ENCODE measurements around the gene LRRC39. TPM values are rescaled to one million over a fixed set of nuclear protein-coding genes. Genes with fewer than 3 reads are reported as not detected.

Gene LRRC39
- total RNA-seq, 4 donors from 2014 or later, result 0.69 to 1.6 (median 0.78) TPM; not detected in 1

DNA sequence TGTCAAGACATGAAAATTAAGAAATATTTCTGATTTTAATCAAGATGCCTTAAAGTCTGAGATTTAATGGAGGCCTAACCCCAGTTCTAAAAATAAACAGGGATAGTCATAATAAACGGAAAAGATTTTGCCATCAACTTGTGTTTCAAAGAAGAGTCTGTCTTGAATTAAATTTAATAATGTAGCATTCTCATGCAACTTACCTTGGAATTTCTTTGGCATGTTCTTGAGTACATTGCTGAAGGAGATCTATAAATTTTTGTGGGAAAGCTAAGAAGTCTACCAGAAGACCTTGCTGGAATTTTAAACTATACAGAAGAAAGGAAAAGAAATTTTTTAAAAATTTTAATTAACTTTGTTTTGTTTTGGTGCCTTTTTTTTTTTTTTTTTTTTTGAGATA lies 55.9 kb downstream of the LRRC39 start:
- no peaks in the 10 kb centered on the region for H3K4me1 ChIP-seq
- H3K36me3 ChIP-seq, result peaks cover 0 to 27% of the 10 kb centered on the region in 2 donors
- TF ChIP-seq POLR2A (IDR thresholded peaks at IDR 0.05) (no peak), EP300 (IDR thresholded peaks at IDR 0.05) (no peak), POLR2AphosphoS5 (IDR thresholded peaks at IDR 0.05) (no peak)
- TF ChIP-seq, protein P1, sequence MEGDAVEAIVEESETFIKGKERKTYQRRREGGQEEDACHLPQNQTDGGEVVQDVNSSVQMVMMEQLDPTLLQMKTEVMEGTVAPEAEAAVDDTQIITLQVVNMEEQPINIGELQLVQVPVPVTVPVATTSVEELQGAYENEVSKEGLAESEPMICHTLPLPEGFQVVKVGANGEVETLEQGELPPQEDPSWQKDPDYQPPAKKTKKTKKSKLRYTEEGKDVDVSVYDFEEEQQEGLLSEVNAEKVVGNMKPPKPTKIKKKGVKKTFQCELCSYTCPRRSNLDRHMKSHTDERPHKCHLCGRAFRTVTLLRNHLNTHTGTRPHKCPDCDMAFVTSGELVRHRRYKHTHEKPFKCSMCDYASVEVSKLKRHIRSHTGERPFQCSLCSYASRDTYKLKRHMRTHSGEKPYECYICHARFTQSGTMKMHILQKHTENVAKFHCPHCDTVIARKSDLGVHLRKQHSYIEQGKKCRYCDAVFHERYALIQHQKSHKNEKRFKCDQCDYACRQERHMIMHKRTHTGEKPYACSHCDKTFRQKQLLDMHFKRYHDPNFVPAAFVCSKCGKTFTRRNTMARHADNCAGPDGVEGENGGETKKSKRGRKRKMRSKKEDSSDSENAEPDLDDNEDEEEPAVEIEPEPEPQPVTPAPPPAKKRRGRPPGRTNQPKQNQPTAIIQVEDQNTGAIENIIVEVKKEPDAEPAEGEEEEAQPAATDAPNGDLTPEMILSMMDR (IDR thresholded peaks at IDR 0.05), result no peak
- no peaks in the 10 kb centered on the region for H3K27me3 ChIP-seq
- no peaks in the 10 kb centered on the region for H3K9me3 ChIP-seq
- no peak overlapping the region for H3K27ac ChIP-seq
- H3K4me3 ChIP-seq, result no peak overlapping the region
- no peak for ATAC-seq
- 61 to 63% methylated on average over 1 of the region's 1 CpG for WGBS, 2 donors (ENCODE audit: low coverage in 1 of 2)

DNA sequence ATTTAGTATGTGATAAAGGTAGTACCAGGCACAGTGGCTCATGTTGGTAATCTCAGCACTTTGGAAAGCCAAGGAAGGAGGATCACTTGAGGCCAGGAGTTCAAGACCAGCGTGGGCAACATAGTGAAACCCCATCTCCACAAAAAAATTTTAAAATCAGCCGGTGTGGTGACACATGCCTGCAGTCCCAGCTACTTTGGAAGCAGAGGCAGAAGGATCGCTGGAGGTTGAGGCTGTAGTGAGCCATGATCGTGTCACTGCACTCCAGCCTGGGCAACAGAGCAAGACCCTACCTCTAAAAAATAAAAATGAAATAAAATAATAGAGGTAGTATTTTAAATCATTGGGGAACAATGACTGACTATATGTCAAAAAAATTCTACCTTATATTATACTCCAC lies 62.5 kb downstream of the LRRC39 start:
- H3K4me1 ChIP-seq, result no peaks in the 10 kb centered on the region
- ATAC-seq, result no peak
- 88 to 93% methylated on average over 4 of the region's 4 CpGs for WGBS, 2 donors (ENCODE audit: low coverage in 1 of 2)
- TF ChIP-seq POLR2A (IDR thresholded peaks at IDR 0.05), result no peak
- no peak for TF ChIP-seq EP300 (IDR thresholded peaks at IDR 0.05)
- no peak for TF ChIP-seq POLR2AphosphoS5 (IDR thresholded peaks at IDR 0.05)
- TF ChIP-seq, protein P1 (IDR thresholded peaks at IDR 0.05), result no peak
- H3K27ac ChIP-seq, result no peak overlapping the region
- H3K27me3 ChIP-seq, result no peaks in the 10 kb centered on the region
- H3K36me3 ChIP-seq, result peaks cover 0 to 30% of the 10 kb centered on the region in 2 donors
- H3K4me3 ChIP-seq, result no peak overlapping the region
- no peaks in the 10 kb centered on the region for H3K9me3 ChIP-seq

DNA sequence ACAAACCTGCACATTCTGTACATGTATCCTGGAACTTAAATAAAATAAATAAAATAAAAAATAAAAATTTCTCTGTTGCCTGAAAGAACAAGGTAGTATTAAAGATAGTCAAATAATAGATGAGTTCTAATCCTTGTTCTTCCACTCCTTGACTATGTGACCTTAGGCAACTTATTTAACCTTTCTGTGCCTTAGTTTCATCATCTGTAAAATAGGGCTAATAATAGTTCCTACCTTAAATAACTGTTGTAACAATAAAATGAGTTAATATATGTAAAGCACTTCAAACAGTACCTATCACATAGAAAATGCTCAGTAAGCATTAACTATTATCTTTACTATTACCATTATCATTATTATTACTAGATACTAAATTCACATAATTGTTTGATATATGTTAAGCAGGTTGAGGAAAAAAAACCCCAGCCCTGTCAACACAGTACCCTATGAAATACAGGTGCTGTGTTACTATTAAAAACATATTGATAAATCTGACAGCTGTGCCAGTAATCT lies 68.4 kb downstream of the LRRC39 start:
- H3K9me3 ChIP-seq, result no peaks in the 10 kb centered on the region
- H3K4me1 ChIP-seq, result no peaks in the 10 kb centered on the region
- no peak overlapping the region for H3K27ac ChIP-seq
- ATAC-seq, result no peak
- no peak overlapping the region for H3K4me3 ChIP-seq
- H3K27me3 ChIP-seq, result no peaks in the 10 kb centered on the region
- no peak for TF ChIP-seq POLR2AphosphoS5 (IDR thresholded peaks at IDR 0.05)
- TF ChIP-seq EP300 (IDR thresholded peaks at IDR 0.05), result no peak
- TF ChIP-seq, protein P1 (IDR thresholded peaks at IDR 0.05), result no peak
- H3K36me3 ChIP-seq, result peaks cover 0 to 35% of the 10 kb centered on the region in 2 donors

DNA sequence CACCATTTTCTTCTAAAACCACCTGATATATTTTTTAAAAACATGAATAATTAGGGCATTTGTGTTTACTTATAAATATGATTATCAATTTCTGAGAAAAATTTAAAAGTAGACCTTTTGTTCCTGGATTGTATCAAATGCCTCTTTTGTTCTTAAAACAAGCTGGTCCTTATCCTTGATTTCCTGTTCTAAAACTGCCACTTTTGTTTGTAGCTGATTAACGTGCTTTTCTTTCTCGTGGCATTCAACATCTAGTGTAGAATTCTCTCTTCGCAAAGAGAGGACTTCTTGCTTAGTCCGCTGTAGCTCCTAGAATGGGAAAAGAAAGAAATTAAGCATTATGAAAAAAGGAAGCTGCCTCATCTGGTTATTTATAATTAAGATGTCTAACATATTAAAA lies 70.4 kb downstream of the LRRC39 start:
- WGBS, 2 donors (ENCODE audit: low coverage in 1 of 2), result 83% methylated on average over 4 of the region's 4 CpGs; no CpG with 5 or more reads in 1 of the 2 donors
- H3K4me1 ChIP-seq, result no peaks in the 10 kb centered on the region
- no peak overlapping the region for H3K27ac ChIP-seq
- no peak overlapping the region for H3K4me3 ChIP-seq
- peaks cover 0 to 54% of the 10 kb centered on the region in 2 donors for H3K36me3 ChIP-seq
- no peak for ATAC-seq
- TF ChIP-seq, protein P1 (IDR thresholded peaks at IDR 0.05), result no peak
- TF ChIP-seq POLR2AphosphoS5 (IDR thresholded peaks at IDR 0.05), result no peak
- TF ChIP-seq EP300 (IDR thresholded peaks at IDR 0.05), result no peak
- TF ChIP-seq POLR2A (IDR thresholded peaks at IDR 0.05), result no peak
- H3K9me3 ChIP-seq, result no peaks in the 10 kb centered on the region
- H3K27me3 ChIP-seq, result no peaks in the 10 kb centered on the region

DNA sequence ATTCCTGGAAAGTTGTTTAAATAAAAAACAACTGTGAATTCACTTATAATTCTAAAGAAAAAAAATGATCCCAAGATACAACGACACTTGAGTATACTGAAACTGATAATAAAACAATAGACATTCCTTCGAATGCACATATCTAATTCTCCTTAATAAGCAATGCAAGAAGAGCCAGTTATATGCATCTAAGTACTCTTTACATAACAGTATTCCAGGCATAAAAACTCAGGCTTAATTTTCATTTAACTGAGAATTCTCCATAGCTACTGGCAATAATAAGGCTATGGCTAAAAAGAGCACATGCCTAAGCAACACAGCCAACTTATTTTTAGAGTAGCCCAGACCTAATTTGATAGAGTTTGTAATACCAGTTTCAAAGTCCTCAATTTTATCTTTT lies 76.5 kb downstream of the LRRC39 start:
- WGBS, 2 donors (ENCODE audit: low coverage in 1 of 2), result 92 to 95% methylated on average over 2 of the region's 2 CpGs
- ATAC-seq, result no peak
- Histone ChIP-seq H3K27me3 (no peaks in the 10 kb centered on the region), H3K9me3 (no peaks in the 10 kb centered on the region), H3K4me3 (no peak overlapping the region), H3K4me1 (no peaks in the 10 kb centered on the region), H3K27ac (no peak overlapping the region), H3K36me3 (peaks cover 0 to 84% of the 10 kb centered on the region in 2 donors)
- TF ChIP-seq EP300 (IDR thresholded peaks at IDR 0.05) (no peak), POLR2AphosphoS5 (IDR thresholded peaks at IDR 0.05) (no peak), POLR2A (IDR thresholded peaks at IDR 0.05) (no peak)
- TF ChIP-seq, protein P1 (IDR thresholded peaks at IDR 0.05), result no peak
